Caco-2 (cell line): ENCODE results near the gene ARHGAP42. TPM values are rescaled to one million over a fixed set of nuclear protein-coding genes. Genes with fewer than 3 reads are reported as not detected.

ENCODE experiments used
- BruUV-seq: library from RNA; stranded (reverse); fragments of 400-500 nt; replicated peaks from 2 replicates; lab custom pipeline; 2021; lab: Mats Ljungman, UMichigan
- CTCF ChIA-PET: fragments of 300-600 bp; sonication (Branson Sonifier 250); formaldehyde crosslinking; loops from one replicate; lab custom pipeline; 2022; ENCODE audit warnings: antibody characterized with exemption; lab: Charles Lee
- POLR2A ChIA-PET: fragments of 300-600 bp; sonication (Branson Sonifier 250); formaldehyde crosslinking; loops from one replicate; lab custom pipeline; 2022; ENCODE audit warnings: antibody characterized with exemption; lab: Charles Lee
- DNase-seq, 2 experiments: peaks; one replicate each; pipeline versions ENCODE4 v3.0.0 to v3.0.0-alpha.2; 2020 to 2022
- H3K27me3 ChIP-seq: replicated peaks from 2 replicates; pipeline ENCODE4 v1.6.0; 2011; ENCODE audit warnings: low read length; ENCODE audit not compliant: control insufficient read depth, insufficient read depth
- H3K36me3 ChIP-seq: 2 replicates; pipeline ENCODE4 v1.5.1; 2011; ENCODE audit warnings: low read length; ENCODE audit not compliant: control insufficient read depth, insufficient read depth
- H3K4me1 ChIP-seq: fragments of 250-450 bp; sonication (Bioruptor Pico); 2 replicates; pipeline ENCODE4 v1.5.1; 2020; ENCODE audit warnings: mild to moderate bottlenecking
- H3K4me3 ChIP-seq: 2 replicates; pipeline ENCODE4 v1.5.1; 2011; ENCODE audit warnings: low read depth, mild to moderate bottlenecking, control low read depth, low read length
- H3K9me3 ChIP-seq: fragments of 250-450 bp; sonication (Bioruptor Pico); 2 replicates; pipeline ENCODE4 v1.5.1; 2020; ENCODE audit warnings: mild to moderate bottlenecking, moderate library complexity
- H3K27ac Mint-ChIP-seq: one replicate; pipeline ENCODE4 v1.8.0; 2022; ENCODE audit warnings: mixed read lengths; ENCODE audit not compliant: unreplicated experiment
- H3K27me3 Mint-ChIP-seq: one replicate; pipeline ENCODE4 v1.8.0; 2022; ENCODE audit warnings: mixed read lengths; ENCODE audit not compliant: insufficient read depth, unreplicated experiment
- H3K36me3 Mint-ChIP-seq: one replicate; pipeline ENCODE4 v1.8.0; 2022; ENCODE audit warnings: mild to moderate bottlenecking, mixed read lengths; ENCODE audit not compliant: insufficient read depth, unreplicated experiment
- H3K4me1 Mint-ChIP-seq: one replicate; pipeline ENCODE4 v1.8.0; 2022; ENCODE audit warnings: low read depth, mixed read lengths; ENCODE audit not compliant: unreplicated experiment
- H3K4me3 Mint-ChIP-seq: one replicate; pipeline ENCODE4 v1.8.0; 2022; ENCODE audit warnings: mild to moderate bottlenecking, moderate library complexity, mixed read lengths; ENCODE audit not compliant: unreplicated experiment
- H3K9me3 Mint-ChIP-seq: one replicate; pipeline ENCODE4 v1.8.0; 2022; ENCODE audit warnings: mixed read lengths; ENCODE audit not compliant: unreplicated experiment
- intact Hi-C: fragments of 100-400 bp; cut with micrococcal nuclease; formaldehyde crosslinking; loops from one replicate; pipeline ENCODE4 v1.10.0; 2022; ENCODE audit not compliant: unreplicated experiment
- total RNA-seq: library from RNA; stranded (reverse); gene quantifications from 2 replicates; pipeline ENCODE4 v1.2.3, GENCODE V29; 2022
- TF ChIP-seq, protein P1 (sequence below), 2 experiments: fragments of 200-600 bp in 1 of 2; IDR thresholded peaks; 1 replicate in 1 of 2; 2 replicates in 1 of 2; pipeline versions ENCODE4 v1.5.1 to v1.8.0; 2011 to 2022; ENCODE audit warnings: antibody characterized with exemption in 1 of 2, control low read depth in 1 of 2, inconsistent platforms in 1 of 2, low read depth in 1 of 2, low read length in 1 of 2, mild to moderate bottlenecking in 1 of 2, moderate library complexity in 1 of 2; ENCODE audit not compliant: insufficient read depth in 1 of 2, severe bottlenecking in 1 of 2, unreplicated experiment in 1 of 2

Gene ARHGAP42
- total RNA-seq, 1 experiment from 2014 or later: 8.4 TPM

DNA sequence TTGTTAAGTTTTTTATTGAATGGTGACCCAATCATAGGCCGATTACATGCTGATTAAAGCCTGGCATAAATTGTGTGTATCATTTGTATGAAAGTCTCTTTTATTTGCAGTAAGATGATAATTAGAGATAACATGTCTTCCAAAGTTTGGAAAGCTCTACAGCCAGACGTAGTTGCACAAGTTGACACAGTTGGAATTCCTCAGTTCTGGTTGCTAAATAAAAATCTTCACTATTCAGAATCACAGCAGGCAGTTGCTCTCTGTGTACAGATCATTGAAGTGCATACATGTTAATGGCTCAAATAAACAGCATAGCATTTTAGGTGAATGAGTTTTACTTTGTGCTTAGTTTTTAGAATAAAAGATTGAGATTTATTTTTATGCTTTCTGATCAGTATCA, 69.5 kb downstream of the ARHGAP42 start:
- Mint-ChIP-seq H3K27me3 (no peaks in the 10 kb centered on the region), H3K9me3 (no peaks in the 10 kb centered on the region), H3K36me3 (no peaks in the 10 kb centered on the region), H3K27ac (no peak overlapping the region), H3K4me1 (peaks cover 40% of the 10 kb centered on the region), H3K4me3 (no peak overlapping the region)
- DNase-seq: no peak
- TF ChIP-seq, protein P1, sequence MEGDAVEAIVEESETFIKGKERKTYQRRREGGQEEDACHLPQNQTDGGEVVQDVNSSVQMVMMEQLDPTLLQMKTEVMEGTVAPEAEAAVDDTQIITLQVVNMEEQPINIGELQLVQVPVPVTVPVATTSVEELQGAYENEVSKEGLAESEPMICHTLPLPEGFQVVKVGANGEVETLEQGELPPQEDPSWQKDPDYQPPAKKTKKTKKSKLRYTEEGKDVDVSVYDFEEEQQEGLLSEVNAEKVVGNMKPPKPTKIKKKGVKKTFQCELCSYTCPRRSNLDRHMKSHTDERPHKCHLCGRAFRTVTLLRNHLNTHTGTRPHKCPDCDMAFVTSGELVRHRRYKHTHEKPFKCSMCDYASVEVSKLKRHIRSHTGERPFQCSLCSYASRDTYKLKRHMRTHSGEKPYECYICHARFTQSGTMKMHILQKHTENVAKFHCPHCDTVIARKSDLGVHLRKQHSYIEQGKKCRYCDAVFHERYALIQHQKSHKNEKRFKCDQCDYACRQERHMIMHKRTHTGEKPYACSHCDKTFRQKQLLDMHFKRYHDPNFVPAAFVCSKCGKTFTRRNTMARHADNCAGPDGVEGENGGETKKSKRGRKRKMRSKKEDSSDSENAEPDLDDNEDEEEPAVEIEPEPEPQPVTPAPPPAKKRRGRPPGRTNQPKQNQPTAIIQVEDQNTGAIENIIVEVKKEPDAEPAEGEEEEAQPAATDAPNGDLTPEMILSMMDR (IDR thresholded peaks at IDR 0.05; ENCODE audit: insufficient read depth in 1 of 2, low read depth in 1 of 2, low read length in 1 of 2, severe bottlenecking in 1 of 2, unreplicated experiment in 1 of 2): no peak
- Histone ChIP-seq H3K36me3 (no peaks in the 10 kb centered on the region), H3K4me3 (no peak overlapping the region), H3K27me3 (no peaks in the 10 kb centered on the region), H3K4me1 (peaks cover 52% of the 10 kb centered on the region), H3K9me3 (no peaks in the 10 kb centered on the region)
- ChIA-PET CTCF (no interaction called here), POLR2A (interaction anchor here (0.6 kb wide), 1 partner anchor 117 kb away, joined by 5 read pairs; no protein-coding TSS in a partner anchor)
- intact Hi-C loops: loop anchor here (1.0 kb wide), 1 partner anchor 48 kb away; no protein-coding TSS in a partner anchor
- BruUV-seq: no TSS peak

- Mint-ChIP-seq H3K27me3 (no peaks in the 10 kb centered on the region), H3K9me3 (no peaks in the 10 kb centered on the region), H3K4me1 (peaks cover 38% of the 10 kb centered on the region), H3K36me3 (no peaks in the 10 kb centered on the region), H3K4me3 (no peak overlapping the region), H3K27ac (no peak overlapping the region)
- intact Hi-C loops: no loop called here
- no peaks in the 10 kb centered on the region for H3K36me3 ChIP-seq
- DNase-seq: no peak
- no peaks in the 10 kb centered on the region for H3K9me3 ChIP-seq
- POLR2A ChIA-PET: no interaction called here
- no TSS peak for BruUV-seq
- H3K4me3 ChIP-seq: no peak overlapping the region
- TF ChIP-seq, protein P1 (IDR thresholded peaks at IDR 0.05; ENCODE audit: insufficient read depth in 1 of 2, low read depth in 1 of 2, low read length in 1 of 2, severe bottlenecking in 1 of 2, unreplicated experiment in 1 of 2): no peak
- no peaks in the 10 kb centered on the region for H3K27me3 ChIP-seq
- CTCF ChIA-PET: no interaction called here
- H3K4me1 ChIP-seq: peaks cover 51% of the 10 kb centered on the region
These were observed 70.6 kb downstream of the ARHGAP42 start for GRCh38 chr11:100757646-100758045.

DNA sequence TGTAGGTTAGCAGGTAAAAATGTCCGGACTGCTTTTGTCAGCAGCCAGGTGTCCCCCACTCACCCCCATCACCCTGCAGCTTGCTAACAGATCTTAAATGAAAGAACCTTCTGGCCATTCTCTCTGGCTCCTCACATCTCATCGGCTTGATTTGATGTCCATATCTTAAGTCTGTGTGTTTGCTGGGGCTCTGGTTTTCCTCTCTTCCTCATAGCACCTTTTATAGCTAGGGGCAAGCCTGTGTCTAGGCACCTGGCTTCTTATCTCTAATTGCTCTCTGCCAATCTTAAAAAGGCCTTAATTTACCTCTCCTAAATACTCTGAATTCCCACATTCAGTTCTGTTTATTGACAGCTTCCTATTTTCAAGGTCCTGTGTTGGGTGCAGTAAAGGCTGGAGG, 72.0 kb downstream of the ARHGAP42 start:
- POLR2A ChIA-PET: no interaction called here
- BruUV-seq: no TSS peak

More for the DNA sequence above, 72.0 kb downstream of the ARHGAP42 start:
- Mint-ChIP-seq H3K27me3 (no peaks in the 10 kb centered on the region), H3K4me3 (peak overlapping the region; percentile 29), H3K4me1 (peaks cover 24% of the 10 kb centered on the region), H3K36me3 (no peaks in the 10 kb centered on the region), H3K9me3 (no peaks in the 10 kb centered on the region), H3K27ac (peak overlapping the region; percentile 64)
- TF ChIP-seq, protein P1 (IDR thresholded peaks at IDR 0.05; ENCODE audit: insufficient read depth in 1 of 2, low read depth in 1 of 2, low read length in 1 of 2, severe bottlenecking in 1 of 2, unreplicated experiment in 1 of 2): no peak
- intact Hi-C loops: no loop called here
- Histone ChIP-seq H3K36me3 (no peaks in the 10 kb centered on the region), H3K4me3 (no peak overlapping the region), H3K9me3 (no peaks in the 10 kb centered on the region), H3K4me1 (peaks cover 36% of the 10 kb centered on the region), H3K27me3 (no peaks in the 10 kb centered on the region)
- CTCF ChIA-PET: interaction anchor here (1.9 kb wide), 1 partner anchor 71 kb away, joined by 6 read pairs; no protein-coding TSS in a partner anchor
- DNase-seq: no peak
